Amygdala (tissue), 56 donors: ENCODE results near the gene EFNB3.

ENCODE experiments used
- DNase-seq, 56 donors: peaks; one replicate each; lab custom pipeline; 2025; lab: John Stamatoyannopoulos, UW

EFNB3 gene

DNA sequence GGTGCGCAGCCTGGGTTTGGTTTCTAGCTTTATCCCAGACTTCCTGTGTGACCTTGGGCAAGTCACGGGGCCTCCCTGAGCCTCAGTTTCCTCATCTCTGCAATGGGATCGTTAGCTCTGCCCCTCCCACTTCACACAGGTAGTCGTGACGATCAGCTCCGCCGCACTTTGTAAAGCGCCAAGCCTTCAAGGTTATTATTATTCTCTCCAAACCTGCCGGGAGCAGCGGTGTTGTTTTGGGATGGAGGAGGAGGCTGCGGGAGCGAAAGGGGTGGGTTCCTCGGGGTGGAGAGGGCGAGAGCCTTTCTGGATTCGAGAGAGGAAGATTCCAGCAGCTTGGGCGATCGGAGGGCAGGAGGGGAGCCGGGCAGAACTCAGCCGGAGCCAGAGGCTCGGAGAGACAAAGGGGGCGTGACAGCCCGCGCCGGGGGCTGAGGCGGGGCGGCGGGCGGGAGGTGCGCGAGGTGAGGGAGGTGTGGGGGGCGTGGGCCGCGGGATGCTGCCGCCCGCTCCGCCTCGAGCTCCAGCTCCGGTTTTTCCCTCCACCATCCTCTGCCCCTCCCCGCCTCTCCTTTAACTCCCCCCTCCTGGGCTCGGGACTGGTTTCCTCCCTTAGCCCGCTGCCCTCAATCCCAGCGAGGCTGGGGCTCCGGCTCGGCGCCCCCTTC is at the start of gene EFNB3:
Gene EFNB3 (plus strand): TSS at position 602 of the 668 bp plus-strand sequence. CDS start 397 bp downstream, outside the sequence.
- DNase-seq: peak in 16 of 56 donors; percentile 9 to 69 (median 26)

DNA sequence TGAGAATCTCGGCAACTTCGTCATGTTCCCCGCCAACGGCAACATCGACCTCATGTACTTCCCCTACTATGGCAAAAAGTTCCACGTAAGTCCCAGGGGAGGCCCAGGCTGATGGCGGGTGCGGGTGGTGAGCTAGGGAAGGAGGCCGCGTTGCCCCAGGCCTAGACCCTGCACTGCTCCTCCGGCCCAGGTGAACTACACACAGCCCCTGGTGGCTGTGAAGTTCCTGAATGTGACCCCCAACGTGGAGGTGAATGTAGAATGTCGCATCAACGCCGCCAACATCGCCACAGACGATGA is 49.5 kb upstream of the EFNB3 start:
- DNase-seq: no peak

GRCh38 chr17:7656958-7657609 is 47.9 kb upstream of the EFNB3 start:
- DNase-seq: peak in 42 of 56 donors; percentile 24 to 81 (median 50)

- peak in 42 of 56 donors; percentile 33 to 87 (median 62) for DNase-seq
Measured at GRCh38 chr17:7667656-7668406, 37.2 kb upstream of the EFNB3 start.

- DNase-seq: no peak
Measured at GRCh38 chr17:7668482-7668881, 36.5 kb upstream of the EFNB3 start.

DNA sequence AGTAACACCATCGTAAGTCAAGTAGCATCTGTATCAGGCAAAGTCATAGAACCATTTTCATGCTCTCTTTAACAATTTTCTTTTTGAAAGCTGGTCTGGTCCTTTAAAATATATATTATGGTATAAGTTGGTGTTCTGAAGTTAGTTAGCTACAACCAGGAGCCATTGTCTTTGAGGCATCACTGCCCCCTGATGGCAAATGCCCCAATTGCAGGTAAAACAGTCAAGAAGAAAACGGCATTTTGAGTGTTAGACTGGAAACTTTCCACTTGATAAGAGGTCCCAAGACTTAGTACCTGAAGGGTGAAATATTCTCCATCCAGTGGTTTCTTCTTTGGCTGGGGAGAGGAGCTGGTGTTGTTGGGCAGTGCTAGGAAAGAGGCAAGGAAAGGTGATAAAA is 31.8 kb upstream of the EFNB3 start:
- no peak for DNase-seq

GRCh38 chr17:7674934-7675333 is 30.1 kb upstream of the EFNB3 start:
- DNase-seq: no peak

- DNase-seq: no peak
Measured at GRCh38 chr17:7676533-7676932, 28.5 kb upstream of the EFNB3 start.

- no peak for DNase-seq
Measured at GRCh38 chr17:7677388-7678067, 27.5 kb upstream of the EFNB3 start.

DNA sequence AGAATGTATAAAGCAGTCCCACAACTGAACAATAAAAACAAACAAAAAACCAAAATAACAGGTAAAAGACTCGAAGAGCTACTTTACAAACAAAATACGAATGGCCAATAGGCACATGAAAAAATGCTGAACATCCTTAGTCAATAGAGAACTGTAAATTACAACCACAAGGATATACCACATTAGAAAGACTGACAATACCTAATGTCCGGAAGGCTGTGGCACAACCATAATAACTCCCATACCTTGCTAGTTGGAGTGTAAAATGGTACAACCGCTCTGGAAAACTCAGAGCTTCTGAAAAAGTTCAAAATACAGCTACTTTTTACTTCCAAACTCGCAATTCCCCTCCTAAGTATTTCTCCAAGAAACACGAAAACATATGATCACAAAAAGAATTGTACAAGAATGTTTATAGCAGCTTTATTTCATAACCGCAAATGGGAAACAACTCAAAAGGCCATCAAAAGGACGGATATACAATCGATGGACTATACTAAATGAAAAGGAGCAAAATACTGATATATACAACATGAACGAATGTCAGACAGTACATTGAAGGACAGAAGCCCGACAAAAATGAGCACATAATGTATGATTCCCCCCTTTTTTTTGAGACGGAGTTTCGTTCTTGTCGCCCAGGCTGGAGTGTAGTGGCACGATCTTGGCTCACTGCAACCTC is 20.0 kb upstream of the EFNB3 start:
- DNase-seq: no peak

- peak in 54 of 56 donors; percentile 44 to 95 (median 86) for DNase-seq
Measured at GRCh38 chr17:7685533-7686221, 19.3 kb upstream of the EFNB3 start.

GRCh38 chr17:7686222-7687071 is 18.6 kb upstream of the EFNB3 start:
- peak in 52 of 56 donors; percentile 35 to 93 (median 82) for DNase-seq

DNA sequence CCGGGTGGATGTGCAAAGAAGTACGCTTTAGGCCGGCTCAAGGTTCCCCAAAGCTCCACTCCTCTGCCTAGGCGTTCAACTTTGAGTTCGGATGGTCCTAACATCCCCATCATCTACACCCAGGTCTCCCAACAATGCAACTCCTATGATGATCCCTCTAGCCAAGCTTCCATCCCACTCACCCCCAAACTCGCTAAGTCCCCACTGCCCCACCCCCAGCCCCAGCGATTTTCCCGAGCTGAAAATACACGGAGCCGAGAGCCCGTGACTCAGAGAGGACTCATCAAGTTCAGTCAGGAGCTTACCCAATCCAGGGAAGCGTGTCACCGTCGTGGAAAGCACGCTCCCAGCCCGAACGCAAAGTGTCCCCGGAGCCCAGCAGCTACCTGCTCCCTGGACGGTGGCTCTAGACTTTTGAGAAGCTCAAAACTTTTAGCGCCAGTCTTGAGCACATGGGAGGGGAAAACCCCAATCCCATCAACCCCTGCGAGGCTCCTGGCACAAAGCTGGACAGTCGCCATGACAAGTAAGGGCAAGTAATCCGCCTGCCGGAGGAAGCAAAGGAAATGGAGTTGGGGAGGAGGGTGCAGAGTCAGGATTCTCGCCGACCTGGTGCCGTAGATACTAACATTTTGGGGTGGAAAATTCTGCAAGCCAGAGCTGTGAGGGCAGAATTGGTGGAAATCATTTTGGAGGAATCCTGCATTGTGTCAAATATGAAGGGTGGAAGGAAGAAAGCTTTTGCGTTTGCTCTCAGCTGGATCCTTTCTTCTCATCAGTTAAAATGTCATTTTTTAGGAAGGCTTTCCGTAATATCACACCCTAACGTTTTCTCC is 17.7 kb upstream of the EFNB3 start, which contains the start of gene TP53:
Gene TP53 (minus strand): TSS at position 419 of the 836 bp plus-strand sequence. CDS start 10,896 bp downstream, outside the sequence.
- DNase-seq: peak; percentile 31 to 95 (median 82)

- DNase-seq: peak; percentile 58 to 99 (median 96)
Measured at GRCh38 chr17:7687908-7688807, 16.8 kb upstream of the EFNB3 start, which contains the start of gene WRAP53. Gene WRAP53 (plus strand): TSS chr17:7688477. CDS start chr17:7688649, 172 bp downstream.

DNA sequence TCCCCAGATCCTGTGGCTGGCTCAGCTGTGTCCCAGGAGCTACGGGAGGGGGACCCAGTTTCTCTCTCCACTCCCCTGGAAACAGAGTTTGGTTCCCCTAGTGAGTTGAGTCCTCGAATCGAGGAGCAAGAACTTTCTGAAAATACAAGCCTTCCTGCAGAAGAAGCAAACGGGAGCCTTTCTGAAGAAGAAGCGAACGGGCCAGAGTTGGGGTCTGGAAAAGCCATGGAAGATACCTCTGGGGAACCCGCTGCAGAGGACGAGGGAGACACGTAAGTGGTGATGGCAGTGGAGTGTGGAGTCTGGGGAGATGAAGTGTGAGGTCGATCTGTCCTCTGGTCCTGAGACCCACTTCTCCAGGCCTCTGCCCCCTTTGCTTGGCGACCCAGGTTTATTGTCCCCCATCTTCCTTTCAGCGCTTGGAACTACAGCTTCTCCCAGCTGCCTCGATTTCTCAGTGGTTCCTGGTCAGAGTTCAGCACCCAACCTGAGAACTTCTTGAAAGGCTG is 16.1 kb upstream of the EFNB3 start:
- DNase-seq: no peak

DNA sequence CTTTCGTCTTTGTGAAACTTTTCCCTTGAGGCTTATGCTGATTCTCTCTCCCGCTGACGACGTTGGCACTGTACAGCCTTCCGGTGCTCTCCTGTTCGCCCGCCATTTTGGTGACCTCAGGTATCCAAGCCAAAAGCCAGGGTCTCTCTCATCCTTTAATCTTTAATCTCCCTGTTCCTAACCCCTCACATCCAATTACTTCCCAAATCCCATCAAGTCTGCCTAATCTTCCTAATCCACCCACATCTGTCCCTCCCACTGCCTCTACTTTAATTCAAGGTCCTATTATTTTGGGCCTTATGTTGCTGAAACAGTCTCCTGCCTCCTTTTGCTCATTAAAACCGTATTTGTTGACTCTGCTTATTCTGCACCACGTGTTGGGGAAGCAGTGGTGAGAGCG is 9.4 kb upstream of the EFNB3 start:
- no peak for DNase-seq
